ENCODE measurements around the gene PGAM5. TPM values are rescaled to one million over a fixed set of nuclear protein-coding genes. Genes with fewer than 3 reads are reported as not detected.

PGAM5 gene
- total and polyA plus RNA-seq, 4 donors, result 11.0 to 32.4 (median 23.1) TPM

GRCh38 chr12:132720606-132721345 is 10.1 kb downstream of the PGAM5 start:
- peaks cover 4 to 71% (median 23%) of the 10 kb centered on the region in 4 donors for H3K36me3 ChIP-seq (ENCODE audit: control insufficient read depth in 4 of 4, insufficient read depth in 4 of 4, low read length in 4 of 4)
- H3K4me3 ChIP-seq, result no peak overlapping the region
- H3K9ac ChIP-seq (ENCODE audit: insufficient read depth in 1 of 2, low read length in 2 of 2), result no peak overlapping the region
- no peak for ATAC-seq (ENCODE audit: insufficient read depth, low FRiP score)
- no peaks in the 10 kb centered on the region for H3K4me1 ChIP-seq (ENCODE audit: control insufficient read depth in 5 of 5, insufficient read depth in 5 of 5, low read length in 5 of 5)
- no peaks in the 10 kb centered on the region for H3K9me3 ChIP-seq (ENCODE audit: control insufficient read depth in 4 of 4, insufficient read depth in 3 of 4, low read length in 3 of 4)
- 96% methylated on average over 25 of the region's 25 CpGs for WGBS, 2 donors
- TF ChIP-seq, protein P1, sequence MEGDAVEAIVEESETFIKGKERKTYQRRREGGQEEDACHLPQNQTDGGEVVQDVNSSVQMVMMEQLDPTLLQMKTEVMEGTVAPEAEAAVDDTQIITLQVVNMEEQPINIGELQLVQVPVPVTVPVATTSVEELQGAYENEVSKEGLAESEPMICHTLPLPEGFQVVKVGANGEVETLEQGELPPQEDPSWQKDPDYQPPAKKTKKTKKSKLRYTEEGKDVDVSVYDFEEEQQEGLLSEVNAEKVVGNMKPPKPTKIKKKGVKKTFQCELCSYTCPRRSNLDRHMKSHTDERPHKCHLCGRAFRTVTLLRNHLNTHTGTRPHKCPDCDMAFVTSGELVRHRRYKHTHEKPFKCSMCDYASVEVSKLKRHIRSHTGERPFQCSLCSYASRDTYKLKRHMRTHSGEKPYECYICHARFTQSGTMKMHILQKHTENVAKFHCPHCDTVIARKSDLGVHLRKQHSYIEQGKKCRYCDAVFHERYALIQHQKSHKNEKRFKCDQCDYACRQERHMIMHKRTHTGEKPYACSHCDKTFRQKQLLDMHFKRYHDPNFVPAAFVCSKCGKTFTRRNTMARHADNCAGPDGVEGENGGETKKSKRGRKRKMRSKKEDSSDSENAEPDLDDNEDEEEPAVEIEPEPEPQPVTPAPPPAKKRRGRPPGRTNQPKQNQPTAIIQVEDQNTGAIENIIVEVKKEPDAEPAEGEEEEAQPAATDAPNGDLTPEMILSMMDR (IDR thresholded peaks at IDR 0.05; ENCODE audit: control extremely low read depth, extremely low read depth), result no peak
- H3K27me3 ChIP-seq (ENCODE audit: control insufficient read depth in 3 of 3, insufficient read depth in 3 of 3, low read length in 2 of 3), result no peaks in the 10 kb centered on the region
- DNase-seq, result no peak
- no peak overlapping the region for H3K27ac ChIP-seq (ENCODE audit: low read depth in 1 of 2, low read length in 1 of 2)

DNA sequence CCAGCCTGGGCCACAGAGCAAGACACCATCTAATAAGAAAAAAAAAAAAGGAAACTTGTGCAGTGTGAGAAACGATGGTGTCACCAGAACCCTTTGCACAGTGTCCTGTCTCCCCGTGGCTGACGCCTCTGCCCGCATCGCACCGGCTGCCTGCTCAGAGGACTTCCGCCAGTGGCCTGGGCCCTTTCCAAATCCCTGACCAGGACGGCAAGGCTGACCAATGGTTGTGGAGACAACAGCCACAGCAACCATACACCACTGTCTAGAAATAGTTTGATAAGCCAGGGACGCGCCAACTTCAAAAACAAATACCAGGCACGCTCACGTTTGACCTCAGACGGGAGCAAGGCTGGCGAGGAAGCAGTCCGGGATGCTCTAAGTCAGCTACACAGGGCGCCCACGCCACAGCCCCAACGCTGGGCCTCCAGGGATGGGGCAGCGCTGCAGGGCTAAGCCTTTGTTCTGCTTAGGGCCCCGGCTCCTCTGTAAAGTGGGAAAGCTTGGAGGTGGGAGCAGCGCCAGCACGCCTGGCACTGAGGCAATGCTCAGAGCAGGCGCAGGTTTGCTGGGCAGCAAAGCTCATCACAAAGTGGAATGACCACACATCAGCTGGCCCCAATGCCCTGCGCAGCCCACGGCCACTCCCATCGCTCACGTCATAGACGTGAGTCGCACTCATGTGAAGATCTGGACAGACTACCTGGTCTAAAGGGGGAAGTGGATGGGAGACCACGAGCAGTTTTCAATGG is 12.5 kb downstream of the PGAM5 start:
- TF ChIP-seq, protein P1 (IDR thresholded peaks at IDR 0.05; ENCODE audit: control extremely low read depth, extremely low read depth), result no peak
- WGBS, 2 donors, result 91 to 92% methylated on average over 30 of the region's 30 CpGs
- no peaks in the 10 kb centered on the region for H3K9me3 ChIP-seq (ENCODE audit: control insufficient read depth in 4 of 4, insufficient read depth in 3 of 4, low read length in 3 of 4)
- H3K4me1 ChIP-seq (ENCODE audit: control insufficient read depth in 5 of 5, insufficient read depth in 5 of 5, low read length in 5 of 5), result no peaks in the 10 kb centered on the region
- H3K4me3 ChIP-seq, result no peak overlapping the region
- no peaks in the 10 kb centered on the region for H3K27me3 ChIP-seq (ENCODE audit: control insufficient read depth in 3 of 3, insufficient read depth in 3 of 3, low read length in 2 of 3)
- no peak for ATAC-seq (ENCODE audit: insufficient read depth, low FRiP score)
- no peak for DNase-seq
- no peak overlapping the region for H3K27ac ChIP-seq (ENCODE audit: low read depth in 1 of 2, low read length in 1 of 2)
- H3K36me3 ChIP-seq (ENCODE audit: control insufficient read depth in 4 of 4, insufficient read depth in 4 of 4, low read length in 4 of 4), result peaks cover 14 to 69% (median 29%) of the 10 kb centered on the region in 4 donors
- H3K9ac ChIP-seq (ENCODE audit: insufficient read depth in 1 of 2, low read length in 2 of 2), result no peak overlapping the region

- Histone ChIP-seq H3K9ac (ENCODE audit: insufficient read depth in 1 of 2, low read length in 2 of 2) (no peak overlapping the region), H3K27ac (ENCODE audit: low read depth in 1 of 2, low read length in 1 of 2) (no peak overlapping the region), H3K36me3 (ENCODE audit: control insufficient read depth in 4 of 4, insufficient read depth in 4 of 4, low read length in 4 of 4) (peaks cover 19 to 69% (median 32%) of the 10 kb centered on the region in 4 donors), H3K9me3 (ENCODE audit: control insufficient read depth in 4 of 4, insufficient read depth in 3 of 4, low read length in 3 of 4) (no peaks in the 10 kb centered on the region), H3K4me1 (ENCODE audit: control insufficient read depth in 5 of 5, insufficient read depth in 5 of 5, low read length in 5 of 5) (no peaks in the 10 kb centered on the region), H3K27me3 (ENCODE audit: control insufficient read depth in 3 of 3, insufficient read depth in 3 of 3, low read length in 2 of 3) (no peaks in the 10 kb centered on the region), H3K4me3 (no peak overlapping the region)
- 91 to 96% methylated on average over 2 of the region's 2 CpGs for WGBS, 2 donors
- TF ChIP-seq, protein P1 (IDR thresholded peaks at IDR 0.05; ENCODE audit: control extremely low read depth, extremely low read depth), result no peak
- DNase-seq (no peak), ATAC-seq (ENCODE audit: insufficient read depth, low FRiP score) (no peak)
These were observed 13.1 kb downstream of the PGAM5 start for GRCh38 chr12:132723764-132724140.
